NCI-H748 treated with DMSO at 0.1 percent for 48 hours (cell line): ENCODE results near the gene FAM241B.

Source experiments
- DNase-seq: peaks from one replicate; lab custom pipeline; 2025; lab: John Stamatoyannopoulos, UW

The FAM241B gene

GRCh38 chr10:69649786-69650550, 19.9 kb downstream of the FAM241B start:
- DNase-seq: no peak

GRCh38 chr10:69650589-69651261, 20.7 kb downstream of the FAM241B start:
- no peak for DNase-seq

GRCh38 chr10:69651362-69651761, 21.3 kb downstream of the FAM241B start:
- DNase-seq: no peak

GRCh38 chr10:69652111-69652856, 22.2 kb downstream of the FAM241B start:
- DNase-seq: no peak

- DNase-seq: no peak
Observed at GRCh38 chr10:69652857-69653199, 22.8 kb downstream of the FAM241B start.

- DNase-seq: no peak
Observed at GRCh38 chr10:69653561-69653960, 23.5 kb downstream of the FAM241B start.

GRCh38 chr10:69655124-69655867, 25.2 kb downstream of the FAM241B start:
- DNase-seq: no peak

GRCh38 chr10:69655868-69656555, 26.0 kb downstream of the FAM241B start:
- no peak for DNase-seq

- DNase-seq: no peak
Observed at GRCh38 chr10:69656742-69657269, 26.8 kb downstream of the FAM241B start.

GRCh38 chr10:69657430-69657829, 27.4 kb downstream of the FAM241B start:
- DNase-seq: no peak

GRCh38 chr10:69657866-69658265, 27.8 kb downstream of the FAM241B start:
- no peak for DNase-seq

GRCh38 chr10:69659241-69660038, 29.4 kb downstream of the FAM241B start:
- no peak for DNase-seq

GRCh38 chr10:69660296-69660695, 30.2 kb downstream of the FAM241B start:
- no peak for DNase-seq

- no peak for DNase-seq
Observed at GRCh38 chr10:69661414-69662172, 31.5 kb downstream of the FAM241B start.

GRCh38 chr10:69662173-69662877, 32.3 kb downstream of the FAM241B start:
- no peak for DNase-seq

- no peak for DNase-seq
Observed at GRCh38 chr10:69662901-69663300, 32.9 kb downstream of the FAM241B start.

- no peak for DNase-seq
Observed at GRCh38 chr10:69663369-69663947, 33.4 kb downstream of the FAM241B start.

GRCh38 chr10:69665474-69666320, 35.6 kb downstream of the FAM241B start:
- DNase-seq: no peak
